HepG2 (cell line): Measurements from ENCODE around the gene PRCD. TPM values are rescaled to one million over a fixed set of nuclear protein-coding genes. Genes with fewer than 3 reads are reported as not detected.

Experiments used
- ATM ChIP-seq: fragments of 450-650 bp; IDR thresholded peaks from 2 replicates; pipeline ENCODE4 v1.7.1; 2017; ENCODE audit warnings: mild to moderate bottlenecking, borderline replicate concordance
- CREM ChIP-seq, 2 experiments: sonication (generic) in 1 of 2; formaldehyde crosslinking in 1 of 2; IDR thresholded peaks; 2 replicates each; pipeline versions ENCODE4 v1.4.0 to v1.6.1; 2016 to 2020; ENCODE audit warnings: antibody characterized with exemption in 1 of 2, mild to moderate bottlenecking in 1 of 2, missing genetic modification reagents in 1 of 2
- EEA1 ChIP-seq: sonication (generic); formaldehyde crosslinking; IDR thresholded peaks from 2 replicates; pipeline ENCODE4 v1.5.1; 2020; ENCODE audit warnings: mild to moderate bottlenecking, missing genetic modification reagents, borderline replicate concordance
- HCFC1 ChIP-seq: fragments of 150-350 bp; IDR thresholded peaks from 2 replicates; pipeline ENCODE4 v1.6.1; 2014; ENCODE audit warnings: low read depth, low read length
- JUN ChIP-seq: sonication (generic); formaldehyde crosslinking; IDR thresholded peaks from 2 replicates; pipeline ENCODE4 v1.4.0; 2020; ENCODE audit warnings: mild to moderate bottlenecking, missing genetic modification reagents
- LBX2 ChIP-seq: sonication (generic); formaldehyde crosslinking; IDR thresholded peaks from 2 replicates; pipeline ENCODE4 v1.5.0; 2020; ENCODE audit warnings: missing genetic modification reagents, mild to moderate bottlenecking, borderline replicate concordance
- LCORL ChIP-seq, 2 experiments: fragments of 450-650 bp in 1 of 2; sonication (generic) in 1 of 2; formaldehyde crosslinking in 1 of 2; IDR thresholded peaks; 2 replicates each; pipeline versions ENCODE4 v1.5.0 to v1.6.1; 2017 to 2020; ENCODE audit warnings: antibody characterized with exemption in 1 of 2, missing genetic modification reagents in 1 of 2
- MEIS1 ChIP-seq: sonication (generic); formaldehyde crosslinking; IDR thresholded peaks from 2 replicates; pipeline ENCODE4 v1.9.0; 2021; ENCODE audit warnings: mild to moderate bottlenecking, missing genetic modification reagents, moderate library complexity, borderline replicate concordance
- NKX3-1 ChIP-seq: sonication (generic); formaldehyde crosslinking; IDR thresholded peaks from 2 replicates; pipeline ENCODE4 v1.5.0; 2020; ENCODE audit warnings: missing genetic modification reagents
- NONO ChIP-seq, 2 experiments: fragments of 450-650 bp in 1 of 2; sonication (generic) in 1 of 2; formaldehyde crosslinking in 1 of 2; IDR thresholded peaks in 1 of 2; conservative IDR thresholded peaks in 1 of 2; 2 replicates each; pipeline versions ENCODE4 v1.6.1 to v1.8.0; 2017 to 2022; ENCODE audit warnings: mild to moderate bottlenecking in 1 of 2, missing genetic modification reagents in 1 of 2, moderate library complexity in 1 of 2
- NR2F2 ChIP-seq: IDR thresholded peaks from 2 replicates; pipeline ENCODE4 v1.6.1; 2012; ENCODE audit warnings: low read depth, inconsistent platforms, borderline replicate concordance
- PBX3 ChIP-seq: sonication (generic); formaldehyde crosslinking; IDR thresholded peaks from 2 replicates; pipeline ENCODE4 v1.8.1; 2023; ENCODE audit warnings: missing genetic modification reagents, inconsistent platforms, borderline replicate concordance
- PTBP1 ChIP-seq: fragments of 200-400 bp; formaldehyde crosslinking; IDR thresholded peaks from 2 replicates; pipeline ENCODE4 v1.6.1; 2018; ENCODE audit warnings: low read length, low read depth; ENCODE audit not compliant: poor library complexity, severe bottlenecking
- SRSF4 ChIP-seq: fragments of 200-400 bp; formaldehyde crosslinking; IDR thresholded peaks from one replicate; pipeline ENCODE4 v1.6.1; 2018; ENCODE audit warnings: mild to moderate bottlenecking, low read depth, low read length, moderate library complexity; ENCODE audit not compliant: poor library complexity, severe bottlenecking
- ZBTB14 ChIP-seq: sonication (generic); formaldehyde crosslinking; IDR thresholded peaks from 2 replicates; pipeline ENCODE4 v1.4.0; 2020; ENCODE audit warnings: missing genetic modification reagents
- ZMYM3 ChIP-seq: sonication (generic); formaldehyde crosslinking; IDR thresholded peaks from 2 replicates; pipeline ENCODE4 v1.5.1; 2020; ENCODE audit warnings: mild to moderate bottlenecking, missing genetic modification reagents
- ZNF121 ChIP-seq: sonication (generic); formaldehyde crosslinking; IDR thresholded peaks from 2 replicates; pipeline ENCODE4 v1.5.0; 2020; ENCODE audit warnings: mild to moderate bottlenecking, missing genetic modification reagents
- ZNF224 ChIP-seq: sonication (generic); formaldehyde crosslinking; IDR thresholded peaks from 2 replicates; pipeline ENCODE4 v1.5.0; 2020; ENCODE audit warnings: mild to moderate bottlenecking, missing genetic modification reagents
- ZNF317 ChIP-seq: sonication (generic); formaldehyde crosslinking; IDR thresholded peaks from 2 replicates; pipeline ENCODE4 v1.5.0; 2020; ENCODE audit warnings: mild to moderate bottlenecking, missing genetic modification reagents
- ZNF510 ChIP-seq: sonication (generic); formaldehyde crosslinking; IDR thresholded peaks from 2 replicates; pipeline ENCODE4 v1.4.0; 2020; ENCODE audit warnings: low read depth, mild to moderate bottlenecking, missing genetic modification reagents
- ZNF558 ChIP-seq: sonication (generic); formaldehyde crosslinking; IDR thresholded peaks from 2 replicates; pipeline ENCODE4 v1.9.0; 2022; ENCODE audit warnings: mild to moderate bottlenecking, missing genetic modification reagents, borderline replicate concordance
- ZNF589 ChIP-seq: sonication (generic); formaldehyde crosslinking; conservative IDR thresholded peaks from 2 replicates; pipeline ENCODE4 v1.8.0; 2022; ENCODE audit warnings: mild to moderate bottlenecking, moderate library complexity, missing genetic modification reagents
- ZNF629 ChIP-seq: sonication (generic); formaldehyde crosslinking; conservative IDR thresholded peaks from 2 replicates; pipeline ENCODE4 v1.5.0; 2020; ENCODE audit warnings: missing genetic modification reagents
- ZNF749 ChIP-seq: sonication (generic); formaldehyde crosslinking; IDR thresholded peaks from 2 replicates; pipeline ENCODE4 v1.8.0; 2022; ENCODE audit warnings: mild to moderate bottlenecking, missing genetic modification reagents, moderate library complexity, borderline replicate concordance
- ZNF775 ChIP-seq: sonication (generic); formaldehyde crosslinking; IDR thresholded peaks from 2 replicates; pipeline ENCODE4 v1.4.0; 2020; ENCODE audit warnings: missing genetic modification reagents, mild to moderate bottlenecking, moderate library complexity, borderline replicate concordance
- ZNF839 ChIP-seq: sonication (generic); formaldehyde crosslinking; IDR thresholded peaks from 2 replicates; pipeline ENCODE4 v1.4.0; 2020; ENCODE audit warnings: missing genetic modification reagents, mild to moderate bottlenecking, borderline replicate concordance
- polyA plus RNA-seq, 8 experiments: library from polyadenylated mRNA; depleted of rRNA in 3 of 8; stranded (reverse) in 7 of 8; unstranded in 1 of 8; fragments of >200 nt; fragmentation: Illumina TruSeq in 4 of 8; extraction: Trizol in 4 of 8; gene quantifications; 2 replicates each; pipeline versions ENCODE4 v1.2.1 to v1.2.3, GENCODE V29; 2011 to 2016; ENCODE audit warnings: low read depth in 4 of 8, missing spikeins in 1 of 8, mixed read lengths in 1 of 8; ENCODE audit not compliant: insufficient read depth in 1 of 8
- total RNA-seq, 5 experiments: library from RNA; depleted of rRNA; stranded (reverse); fragments of >200 nt; fragmentation: Illumina TruSeq; extraction: Trizol; gene quantifications; 2 replicates each; pipeline ENCODE4 v1.2.3, GENCODE V29; 2016; ENCODE audit warnings: low read depth in 1 of 5

The PRCD gene
- total and polyA plus RNA-seq, 2 of the 13 experiments (the other 11 are each of a cell fraction or from before 2014, with no cell fraction given), result 0.51 TPM; not detected in 1

- no peak for TF ChIP-seq EEA1 (CRISPR knock-in tag)
- TF ChIP-seq SRSF4, result no peak
- TF ChIP-seq ZBTB14, result no peak
- no peak for TF ChIP-seq ZNF749 (CRISPR knock-in tag)
- TF ChIP-seq HCFC1, result no peak
- TF ChIP-seq PBX3 (CRISPR knock-in tag), result no peak
- 0 out of 2 replicates have a peak, but pooled peaks have one; percentile 75 for TF ChIP-seq ZNF224 (CRISPR knock-in tag)
- TF ChIP-seq ZMYM3 (CRISPR knock-in tag), result peak; percentile 95
- TF ChIP-seq NR2F2, result peak; percentile 41
- 0 out of 2 replicates have a peak, but pooled peaks have one; percentile 16 for TF ChIP-seq ZNF121 (CRISPR knock-in tag)
- peak; percentile 42 for TF ChIP-seq PTBP1
- no peak for TF ChIP-seq LCORL (IDR thresholded peaks at IDR 0.05)
- TF ChIP-seq LCORL (CRISPR knock-in tag; IDR thresholded peaks at IDR 0.05), result peak; percentile 82
- TF ChIP-seq JUN (CRISPR knock-in tag), result no peak
- TF ChIP-seq ZNF775 (CRISPR knock-in tag), result no peak
- TF ChIP-seq ATM, result no peak
- no peak for TF ChIP-seq MEIS1
- TF ChIP-seq ZNF510 (CRISPR knock-in tag), result 0 out of 2 replicates have a peak, but pooled peaks have one; percentile 53
- no peak for TF ChIP-seq ZNF317 (CRISPR knock-in tag)
- no peak for TF ChIP-seq ZNF558
- peak; percentile 44; the same call in 1 of the 2 replicates for TF ChIP-seq ZNF629 (CRISPR knock-in tag)
- no peak for TF ChIP-seq CREM (IDR thresholded peaks at IDR 0.05)
- no peak for TF ChIP-seq CREM (CRISPR knock-in tag; IDR thresholded peaks at IDR 0.05)
- peak; percentile 15; the same call in 1 of the 2 replicates for TF ChIP-seq LBX2
- no peak for TF ChIP-seq NONO (IDR thresholded peaks at IDR 0.05)
- peak; percentile 42; the same call in 1 of the 2 replicates for TF ChIP-seq NONO (CRISPR knock-in tag; conservative IDR thresholded peaks at IDR 0.05)
- TF ChIP-seq ZNF589 (CRISPR knock-in tag), result no peak
- TF ChIP-seq NKX3-1 (CRISPR knock-in tag), result no peak
- TF ChIP-seq ZNF839 (CRISPR knock-in tag), result peak; percentile 85; the same call in 1 of the 2 replicates
These were observed 15.0 kb upstream of the PRCD start (continued) for GRCh38 chr17:76524598-76525512.
